ENCODE results near the gene TTYH3.
A peak's percentile ranks its signal among the peaks of the same experiment; 100 is the strongest.

Gene TTYH3

DNA sequence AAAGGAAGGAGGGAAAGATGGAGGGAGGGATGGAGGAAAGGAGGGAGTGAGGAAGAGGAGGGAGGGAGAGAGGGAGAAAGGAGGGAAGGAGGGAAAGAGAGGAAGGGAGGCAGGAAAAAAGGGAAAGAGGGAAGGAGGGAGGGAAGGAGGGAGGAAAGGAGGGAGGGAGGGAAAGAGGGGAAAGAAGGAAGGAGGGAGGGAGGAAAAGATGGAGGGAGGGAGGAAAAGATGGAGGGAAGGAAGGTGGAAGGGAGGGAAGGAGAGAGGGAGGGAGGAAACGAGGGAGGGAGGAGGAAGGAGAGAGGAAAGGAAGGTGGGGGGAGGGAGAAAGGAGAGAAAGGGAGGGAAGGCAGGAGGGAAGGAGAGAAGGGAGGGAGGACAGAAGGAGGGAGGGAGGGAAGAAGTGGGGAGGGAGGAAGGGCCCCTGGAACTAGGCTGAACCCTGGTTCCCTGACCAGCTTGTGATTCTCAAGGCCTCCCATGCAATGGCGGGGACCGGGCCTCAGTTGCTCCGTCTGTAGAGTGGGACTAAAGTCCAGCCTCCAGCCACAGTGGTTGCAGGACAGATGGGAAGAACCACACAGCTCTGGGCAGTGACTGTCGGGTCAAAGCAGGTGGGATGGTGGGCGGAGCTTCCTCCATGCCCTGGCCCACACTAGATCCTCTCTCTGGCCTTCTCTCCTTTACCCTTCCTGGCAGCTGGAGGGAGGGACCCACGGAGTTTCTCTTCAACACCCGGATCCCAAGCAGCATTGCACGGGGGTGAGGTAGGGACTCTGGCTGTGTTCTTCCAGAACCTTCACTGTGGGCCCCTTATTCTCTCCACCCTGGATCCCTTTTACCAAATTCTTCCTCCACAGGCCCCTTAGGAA is 4.3 kb upstream of the TTYH3 start:
- ChIA-PET POLR2A (no interaction called here), CTCF (interaction anchor here (1.2 kb wide), 1 partner anchor 158 kb away, joined by 3 read pairs; no protein-coding TSS in a partner anchor)
- DNase-seq (ENCODE audit: low read depth, low spot score), result no peak
- no peak overlapping the region for H3K4me3 ChIP-seq (ENCODE audit: low read depth, low read length)
- TF ChIP-seq, protein P1, sequence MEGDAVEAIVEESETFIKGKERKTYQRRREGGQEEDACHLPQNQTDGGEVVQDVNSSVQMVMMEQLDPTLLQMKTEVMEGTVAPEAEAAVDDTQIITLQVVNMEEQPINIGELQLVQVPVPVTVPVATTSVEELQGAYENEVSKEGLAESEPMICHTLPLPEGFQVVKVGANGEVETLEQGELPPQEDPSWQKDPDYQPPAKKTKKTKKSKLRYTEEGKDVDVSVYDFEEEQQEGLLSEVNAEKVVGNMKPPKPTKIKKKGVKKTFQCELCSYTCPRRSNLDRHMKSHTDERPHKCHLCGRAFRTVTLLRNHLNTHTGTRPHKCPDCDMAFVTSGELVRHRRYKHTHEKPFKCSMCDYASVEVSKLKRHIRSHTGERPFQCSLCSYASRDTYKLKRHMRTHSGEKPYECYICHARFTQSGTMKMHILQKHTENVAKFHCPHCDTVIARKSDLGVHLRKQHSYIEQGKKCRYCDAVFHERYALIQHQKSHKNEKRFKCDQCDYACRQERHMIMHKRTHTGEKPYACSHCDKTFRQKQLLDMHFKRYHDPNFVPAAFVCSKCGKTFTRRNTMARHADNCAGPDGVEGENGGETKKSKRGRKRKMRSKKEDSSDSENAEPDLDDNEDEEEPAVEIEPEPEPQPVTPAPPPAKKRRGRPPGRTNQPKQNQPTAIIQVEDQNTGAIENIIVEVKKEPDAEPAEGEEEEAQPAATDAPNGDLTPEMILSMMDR (IDR thresholded peaks at IDR 0.05; ENCODE audit: insufficient read depth, low read length, missing control alignments), result no peak

DNA sequence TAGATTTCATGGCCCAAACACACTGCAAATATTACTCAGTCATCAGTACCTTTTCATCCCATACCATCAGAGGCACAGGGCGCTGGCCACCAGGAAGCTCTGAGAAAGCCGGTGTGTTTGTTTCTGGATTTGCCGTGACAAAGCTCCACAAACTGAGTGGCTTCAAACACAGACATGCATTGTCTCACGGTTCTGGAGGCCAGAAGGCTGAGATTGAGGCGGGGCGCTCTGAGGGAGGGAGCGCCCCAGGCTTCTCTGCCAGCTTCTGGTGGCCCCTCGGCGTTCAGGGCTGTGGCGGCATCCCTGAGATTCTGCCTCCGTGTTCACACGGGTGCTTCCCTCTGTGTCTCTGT is 3.7 kb upstream of the TTYH3 start:
- TF ChIP-seq, protein P1 (IDR thresholded peaks at IDR 0.05; ENCODE audit: insufficient read depth, low read length, missing control alignments), result no peak
- H3K4me3 ChIP-seq (ENCODE audit: low read depth, low read length), result no peak overlapping the region
- POLR2A ChIA-PET, result no interaction called here
- no peak for DNase-seq (ENCODE audit: low read depth, low spot score)
- CTCF ChIA-PET, result interaction anchor here (1.2 kb wide), 1 partner anchor 158 kb away, joined by 3 read pairs; no protein-coding TSS in a partner anchor

DNA sequence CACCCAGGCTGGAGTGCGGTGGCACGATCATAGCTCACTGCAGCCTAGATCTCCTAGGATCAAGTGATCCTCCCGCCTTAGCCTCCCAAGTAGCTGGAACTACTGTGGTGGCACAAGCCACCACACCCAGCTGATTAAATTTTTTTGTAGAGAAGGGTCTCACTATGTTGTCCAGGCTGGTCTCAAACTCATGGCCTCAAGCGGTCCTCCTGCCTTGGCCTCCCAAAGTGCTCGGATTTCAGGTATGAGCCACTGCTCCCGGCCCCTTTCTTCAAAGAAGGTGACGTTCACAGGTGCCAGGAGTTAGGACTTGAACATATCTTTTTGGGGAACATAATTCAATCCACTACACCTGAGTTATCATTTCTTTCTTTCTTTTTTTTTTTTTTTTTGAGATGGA is 2.9 kb upstream of the TTYH3 start:
- CTCF ChIA-PET, result interaction anchor here (1.2 kb wide), 1 partner anchor 159 kb away, joined by 3 read pairs; no protein-coding TSS in a partner anchor
- TF ChIP-seq, protein P1 (IDR thresholded peaks at IDR 0.05; ENCODE audit: insufficient read depth, low read length, missing control alignments), result no peak
- no peak overlapping the region for H3K4me3 ChIP-seq (ENCODE audit: low read depth, low read length)
- POLR2A ChIA-PET, result no interaction called here
- DNase-seq (ENCODE audit: low read depth, low spot score), result no peak

DNA sequence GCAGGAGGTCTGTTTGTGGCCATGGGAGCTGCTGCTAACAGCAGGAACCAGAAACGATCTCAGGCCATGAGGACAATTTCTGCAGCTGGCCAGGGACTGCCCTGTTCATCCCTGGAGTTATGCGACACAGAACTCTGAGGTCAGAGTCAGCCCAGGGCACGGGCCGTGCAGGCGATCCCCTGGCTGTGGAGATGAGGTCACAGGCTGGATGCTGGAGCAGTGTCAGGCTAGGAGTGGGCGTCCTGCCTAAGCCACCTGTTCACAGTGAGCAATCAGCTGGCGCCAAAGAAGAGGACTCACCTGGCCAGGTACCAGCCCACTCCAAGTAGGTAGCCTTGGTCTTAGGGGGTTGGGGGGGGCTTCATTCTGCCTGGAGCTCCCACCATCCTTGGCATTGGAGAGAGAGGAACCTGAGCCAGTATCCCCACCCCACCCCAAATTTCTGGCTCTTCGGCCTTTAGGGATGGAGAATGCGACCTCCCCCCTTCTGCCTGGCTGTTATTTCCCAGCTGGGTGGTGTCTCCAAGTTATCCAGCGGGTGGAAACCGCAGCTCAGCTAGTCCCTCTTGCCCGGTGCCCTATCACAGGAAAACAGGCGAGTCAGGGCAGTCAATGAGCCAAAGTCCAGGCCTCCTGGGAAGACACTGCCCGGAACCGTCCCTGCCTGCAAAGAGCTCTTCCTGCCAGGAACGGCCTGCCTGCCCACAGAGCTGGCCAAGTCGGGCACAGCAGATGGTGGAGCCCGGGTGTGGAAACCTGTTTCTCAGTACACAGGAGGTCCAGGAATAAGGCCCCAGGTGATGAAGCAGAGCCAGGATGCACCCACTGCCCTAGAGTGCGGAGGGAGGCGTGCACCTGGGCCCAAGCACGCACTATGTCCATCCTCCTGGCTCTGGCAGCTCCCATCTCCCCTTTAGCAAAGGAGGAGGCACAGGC is 1.8 kb upstream of the TTYH3 start:
- no peak for DNase-seq (ENCODE audit: low read depth, low spot score)
- CTCF ChIA-PET, result no interaction called here
- POLR2A ChIA-PET, result no interaction called here
- TF ChIP-seq, protein P1 (IDR thresholded peaks at IDR 0.05; ENCODE audit: insufficient read depth, low read length, missing control alignments), result no peak
- no peak overlapping the region for H3K4me3 ChIP-seq (ENCODE audit: low read depth, low read length)

DNA sequence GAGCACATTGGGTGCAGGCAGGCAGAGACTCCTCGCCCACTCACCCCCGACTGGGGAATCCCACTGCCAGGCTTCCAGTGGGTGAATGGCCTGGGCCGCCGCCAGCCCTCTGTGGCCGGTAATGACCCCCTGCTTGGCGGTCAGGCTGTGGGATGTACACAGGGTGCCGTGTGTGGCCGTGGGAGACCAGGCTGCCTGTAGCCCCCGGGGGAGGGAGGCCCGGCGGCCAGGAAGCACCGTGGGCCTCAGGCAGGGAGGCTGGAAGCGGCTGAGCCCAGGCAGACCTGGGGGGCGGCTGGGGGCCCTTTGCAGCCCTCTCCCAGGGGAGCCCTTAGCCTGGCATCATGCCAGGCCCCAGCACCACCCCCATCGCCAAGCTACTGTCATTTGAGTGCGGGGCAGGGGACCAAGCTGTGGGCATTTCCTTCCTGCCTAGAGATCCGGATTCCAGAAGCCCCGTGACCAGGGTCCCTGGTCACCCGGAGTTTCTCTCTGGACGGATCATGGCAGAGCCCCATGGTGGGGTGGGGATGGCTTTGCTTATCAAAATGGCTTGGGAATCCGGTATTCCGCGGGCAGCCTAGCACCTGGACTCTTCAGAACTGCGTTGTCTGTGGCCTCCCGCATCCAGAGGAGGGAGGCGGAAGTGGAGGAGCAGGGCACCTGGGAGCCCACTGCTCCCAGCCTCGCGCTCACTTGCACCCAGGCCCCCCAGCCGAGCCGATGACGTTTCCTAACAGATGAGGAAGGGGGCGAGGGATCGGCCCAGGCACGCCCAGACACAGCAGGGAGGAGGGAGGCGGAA is 1.1 kb downstream of the TTYH3 start:
- DNase-seq (ENCODE audit: low read depth, low spot score), result no peak
- TF ChIP-seq, protein P1 (IDR thresholded peaks at IDR 0.05; ENCODE audit: insufficient read depth, low read length, missing control alignments), result no peak
- peak overlapping the region; percentile 94 for H3K4me3 ChIP-seq (ENCODE audit: low read depth, low read length)
- ChIA-PET POLR2A (interaction anchor here (1.0 kb wide), 1 partner anchor 12 kb away, joined by 3 read pairs; no protein-coding TSS in a partner anchor), CTCF (interaction anchor here (1.2 to 1.7 kb wide), 2 partner anchors 13 to 24 kb away, joined by 3 read pairs; no protein-coding TSS in a partner anchor)

Data from AG04449 (cell line).